PC-3 (cell line): ENCODE results near the gene TNFRSF1B.

ENCODE experiments used
- CTCF ChIP-seq: fragments of 300-600 bp; sonication (generic); conservative IDR thresholded peaks from 2 replicates; pipeline ENCODE4 v1.5.1; 2017; ENCODE audit warnings: antibody characterized with exemption, low read depth, mild to moderate bottlenecking, low read length
- EZH2 ChIP-seq: fragments of 300-600 bp; sonication (generic); IDR thresholded peaks from one replicate; pipeline ENCODE4 v1.6.1; 2017; ENCODE audit warnings: antibody characterized with exemption, mild to moderate bottlenecking, low read length; ENCODE audit not compliant: unreplicated experiment

- TF ChIP-seq CTCF (no peak), EZH2 (no peak)
Measured at GRCh38 chr1:12185036-12185917, 18.5 kb downstream of the TNFRSF1B start.
